Measurements from ENCODE around the gene FBN2. TPM values are rescaled to one million over a fixed set of nuclear protein-coding genes. Genes with fewer than 3 reads are reported as not detected.

FBN2 gene
- total RNA-seq, 4 donors from 2014 or later: 0.24 to 1.3 (median 0.89) TPM

- 94% methylated on average over 7 of the region's 7 CpGs for WGBS
Measured at GRCh38 chr5:128253880-128254279, 284.2 kb downstream of the FBN2 start.

GRCh38 chr5:128253161-128253560 lies 284.9 kb downstream of the FBN2 start:
- Histone ChIP-seq H3K27me3 (no peaks in the 10 kb centered on the region), H3K4me3 (no peak overlapping the region)

More at GRCh38 chr5:128253880-128254279, 284.2 kb downstream of the FBN2 start:
- DNase-seq (ENCODE audit: low spot score in 2 of 2): no peak
- no peak overlapping the region for H3K27ac ChIP-seq
- no peaks in the 10 kb centered on the region for H3K36me3 ChIP-seq
- no peaks in the 10 kb centered on the region for H3K27me3 ChIP-seq
- TF ChIP-seq POLR2A (IDR thresholded peaks at IDR 0.05): no peak
- TF ChIP-seq EP300 (IDR thresholded peaks at IDR 0.05): no peak
- no peak for TF ChIP-seq CTCF (IDR thresholded peaks at IDR 0.05)
- no peak for TF ChIP-seq POLR2AphosphoS5 (IDR thresholded peaks at IDR 0.05)
- no peaks in the 10 kb centered on the region for H3K9me3 ChIP-seq
- H3K4me1 ChIP-seq: peaks cover 4% of the 10 kb centered on the region
- no peak overlapping the region for H3K4me3 ChIP-seq

GRCh38 chr5:128252756-128253155 lies 285.3 kb downstream of the FBN2 start:
- TF ChIP-seq POLR2A (IDR thresholded peaks at IDR 0.05) (no peak), CTCF (IDR thresholded peaks at IDR 0.05) (no peak), EP300 (IDR thresholded peaks at IDR 0.05) (no peak), POLR2AphosphoS5 (IDR thresholded peaks at IDR 0.05) (no peak)
- no peak overlapping the region for H3K4me3 ChIP-seq
- no peak for DNase-seq (ENCODE audit: low spot score in 2 of 2)
- H3K4me1 ChIP-seq: peaks cover 4% of the 10 kb centered on the region
- no peak overlapping the region for H3K27ac ChIP-seq
- WGBS: 44% methylated on average over 2 of the region's 2 CpGs
- H3K9me3 ChIP-seq: no peaks in the 10 kb centered on the region
- no peaks in the 10 kb centered on the region for H3K27me3 ChIP-seq
- H3K36me3 ChIP-seq: no peaks in the 10 kb centered on the region

More at GRCh38 chr5:128253161-128253560, 284.9 kb downstream of the FBN2 start:
- H3K4me1 ChIP-seq: peaks cover 4% of the 10 kb centered on the region
- H3K9me3 ChIP-seq: no peaks in the 10 kb centered on the region
- no peak for DNase-seq (ENCODE audit: low spot score in 2 of 2)
- WGBS: 69% methylated on average over 5 of the region's 5 CpGs
- no peaks in the 10 kb centered on the region for H3K36me3 ChIP-seq
- no peak overlapping the region for H3K27ac ChIP-seq
- TF ChIP-seq POLR2A (IDR thresholded peaks at IDR 0.05) (no peak), EP300 (IDR thresholded peaks at IDR 0.05) (no peak), CTCF (IDR thresholded peaks at IDR 0.05) (no peak), POLR2AphosphoS5 (IDR thresholded peaks at IDR 0.05) (no peak)

- H3K36me3 ChIP-seq: no peaks in the 10 kb centered on the region
- peaks cover 4% of the 10 kb centered on the region for H3K4me1 ChIP-seq
- no peak overlapping the region for H3K4me3 ChIP-seq
- 75% methylated on average over 1 of the region's 1 CpG for WGBS
- H3K9me3 ChIP-seq: no peaks in the 10 kb centered on the region
- DNase-seq (ENCODE audit: low spot score in 2 of 2): no peak
- H3K27me3 ChIP-seq: no peaks in the 10 kb centered on the region
- no peak for TF ChIP-seq POLR2A (IDR thresholded peaks at IDR 0.05)
- TF ChIP-seq POLR2AphosphoS5 (IDR thresholded peaks at IDR 0.05): no peak
- no peak for TF ChIP-seq CTCF (IDR thresholded peaks at IDR 0.05)
- no peak for TF ChIP-seq EP300 (IDR thresholded peaks at IDR 0.05)
- H3K27ac ChIP-seq: no peak overlapping the region
Measured at GRCh38 chr5:128252196-128252595, 285.8 kb downstream of the FBN2 start.

DNA sequence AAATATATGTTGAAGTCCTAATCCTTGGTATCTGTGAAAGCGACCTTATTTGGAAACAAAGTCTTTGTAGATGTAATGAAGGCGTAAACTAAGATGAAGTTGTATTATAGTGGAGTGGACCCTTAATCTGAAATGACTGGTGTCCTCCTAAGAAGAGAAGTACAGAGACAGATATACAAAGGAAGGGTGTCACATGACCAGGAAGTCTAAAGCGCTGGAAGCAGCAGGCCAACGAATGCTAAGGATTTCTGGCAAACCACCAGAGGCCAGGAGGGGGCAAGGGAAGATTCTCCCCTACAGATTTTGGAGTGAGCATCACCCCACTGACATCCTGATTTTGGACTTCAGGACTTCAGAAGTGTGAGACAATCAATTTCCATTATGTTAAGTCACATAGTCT lies 292.1 kb downstream of the FBN2 start:
- Histone ChIP-seq H3K4me1 (no peaks in the 10 kb centered on the region), H3K9me3 (no peaks in the 10 kb centered on the region), H3K27ac (no peak overlapping the region), H3K36me3 (no peaks in the 10 kb centered on the region), H3K27me3 (no peaks in the 10 kb centered on the region), H3K4me3 (no peak overlapping the region)
- TF ChIP-seq CTCF (IDR thresholded peaks at IDR 0.05): no peak
- no peak for TF ChIP-seq EP300 (IDR thresholded peaks at IDR 0.05)
- TF ChIP-seq POLR2AphosphoS5 (IDR thresholded peaks at IDR 0.05): no peak
- TF ChIP-seq POLR2A (IDR thresholded peaks at IDR 0.05): no peak
- WGBS: 87% methylated on average over 4 of the region's 4 CpGs
- DNase-seq (ENCODE audit: low spot score in 2 of 2): no peak
